ENCODE data around the gene PBX4.

DNA sequence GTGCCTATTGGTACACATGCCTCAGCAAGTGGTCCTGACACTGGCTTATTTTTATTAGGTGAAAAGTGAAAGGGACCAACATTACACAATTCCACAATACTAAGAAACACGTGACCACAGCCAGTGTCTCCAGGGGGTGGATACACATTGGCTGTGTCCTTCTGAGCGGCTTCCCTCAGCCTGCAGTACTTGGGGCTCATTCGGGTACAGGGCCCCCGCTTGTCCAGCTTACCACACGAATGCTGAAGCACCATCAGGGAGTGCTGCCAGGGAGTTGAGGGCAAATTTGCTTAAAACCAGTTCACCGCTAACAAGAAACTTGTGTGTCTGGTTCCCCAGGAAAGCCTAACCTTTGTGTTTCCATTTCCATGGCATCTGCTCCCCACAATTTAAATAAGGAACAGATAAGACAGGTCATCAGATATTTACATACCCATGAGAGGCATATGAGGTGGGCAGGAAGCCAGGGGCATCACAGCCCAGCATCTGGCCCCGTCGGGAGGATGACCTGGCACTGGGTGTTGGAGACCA, 23.3 kb downstream of the PBX4 start:
- TF ChIP-seq CTCF (IDR thresholded peaks at IDR 0.05) (no peak), POLR2A (IDR thresholded peaks at IDR 0.05) (no peak), EP300 (IDR thresholded peaks at IDR 0.05) (no peak)

Measured in gastroesophageal sphincter (tissue), 3 donors.